Measurements from ENCODE around the gene CD274. TPM values are rescaled to one million over a fixed set of nuclear protein-coding genes. Genes with fewer than 3 reads are reported as not detected.

CD274 gene
- total RNA-seq, 1 experiment from 2014 or later = not detected

DNA sequence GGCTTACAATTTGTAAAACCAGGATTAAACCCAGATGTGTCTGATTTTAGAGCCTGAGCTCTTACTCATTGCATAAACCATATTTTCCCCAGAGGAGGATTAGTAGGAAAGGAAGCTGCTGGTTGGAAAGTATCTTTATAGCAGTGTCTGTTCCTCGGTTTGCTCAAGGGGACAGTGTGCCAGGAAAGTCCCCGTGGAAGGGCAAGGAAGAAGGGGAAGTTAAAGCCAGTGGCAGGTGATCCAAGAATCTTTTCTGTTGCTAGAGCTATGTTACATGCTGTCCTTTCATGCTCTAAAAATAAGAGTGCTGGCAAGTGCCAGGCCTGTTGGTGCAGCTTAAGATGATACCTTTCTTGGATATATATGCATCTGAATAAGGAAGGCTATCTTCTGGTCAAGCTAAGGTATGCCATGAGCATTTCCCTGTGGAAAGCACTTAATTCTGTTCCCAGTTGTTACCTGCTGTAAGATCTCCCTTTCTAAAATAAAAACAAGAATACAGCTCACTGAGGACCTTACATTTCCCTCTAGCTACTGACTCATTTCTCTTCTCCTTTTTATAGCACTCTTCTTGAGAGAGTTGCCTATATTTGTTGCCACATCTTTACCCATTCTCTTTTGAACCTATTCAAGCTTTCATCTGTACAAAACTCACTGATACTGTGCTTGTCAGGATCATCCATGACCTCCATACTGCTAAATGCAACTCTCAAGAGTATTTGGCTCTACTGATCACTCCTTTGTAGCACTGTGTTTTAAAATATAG is 68.0 kb downstream of the CD274 start:
- H3K14ac ChIP-seq (ENCODE audit: insufficient read depth, low read length) = no peak overlapping the region
- H2AK5ac ChIP-seq (ENCODE audit: insufficient read length, low read length) = no peak overlapping the region
- no peak overlapping the region for H3K56ac ChIP-seq (ENCODE audit: insufficient read length, low read depth, low read length)
- peaks cover 2% of the 10 kb centered on the region; the same call in 1 of the 2 replicates for H3K27me3 Mint-ChIP-seq (ENCODE audit: low read depth)
- no peak overlapping the region for H2BK12ac ChIP-seq (ENCODE audit: insufficient read length, low read depth, low read length)
- H3T11ph ChIP-seq (ENCODE audit: low read length) = no peak overlapping the region
- H4K5ac ChIP-seq (ENCODE audit: insufficient read length, low read depth, low read length) = no peak overlapping the region
- no peak overlapping the region for H2BK120ac ChIP-seq (ENCODE audit: low read depth, low read length, poor library complexity, severe bottlenecking)
- no peak overlapping the region for H2BK15ac ChIP-seq (ENCODE audit: low read depth, low read length)
- no peak overlapping the region for H3K27ac ChIP-seq (ENCODE audit: insufficient read length, low read depth, low read length)
- H3K4me1 ChIP-seq (ENCODE audit: insufficient read depth, low read length) = no peaks in the 10 kb centered on the region
- H3K27ac Mint-ChIP-seq = no peak overlapping the region
- no peaks in the 10 kb centered on the region for H3K23me2 ChIP-seq (ENCODE audit: insufficient read length, low read depth, low read length, poor library complexity, severe bottlenecking)
- H3K23ac ChIP-seq (ENCODE audit: insufficient read length, low read depth, low read length) = no peak overlapping the region
- H3K4me3 Mint-ChIP-seq = no peak overlapping the region
- no peaks in the 10 kb centered on the region for H3K27me3 ChIP-seq (ENCODE audit: insufficient read depth, low read length)
- peaks cover 22 to 24% of the 10 kb centered on the region in 2 experiments for H3K4me1 Mint-ChIP-seq
- H3K9ac ChIP-seq (ENCODE audit: extremely low read depth, insufficient read length, low read length) = no peak overlapping the region
- H3K4ac ChIP-seq (ENCODE audit: low read depth, low read length) = no peak overlapping the region
- no peak for DNase-seq
- no peak overlapping the region for H2BK5ac ChIP-seq (ENCODE audit: insufficient read length, low read length)
- no peak overlapping the region for H2AFZ ChIP-seq (ENCODE audit: low read length)
- no peaks in the 10 kb centered on the region for H3K79me2 ChIP-seq (ENCODE audit: insufficient read depth, low read length)
- H4K91ac ChIP-seq (ENCODE audit: insufficient read length, low read depth, low read length) = no peak overlapping the region
- TF ChIP-seq, protein P1, sequence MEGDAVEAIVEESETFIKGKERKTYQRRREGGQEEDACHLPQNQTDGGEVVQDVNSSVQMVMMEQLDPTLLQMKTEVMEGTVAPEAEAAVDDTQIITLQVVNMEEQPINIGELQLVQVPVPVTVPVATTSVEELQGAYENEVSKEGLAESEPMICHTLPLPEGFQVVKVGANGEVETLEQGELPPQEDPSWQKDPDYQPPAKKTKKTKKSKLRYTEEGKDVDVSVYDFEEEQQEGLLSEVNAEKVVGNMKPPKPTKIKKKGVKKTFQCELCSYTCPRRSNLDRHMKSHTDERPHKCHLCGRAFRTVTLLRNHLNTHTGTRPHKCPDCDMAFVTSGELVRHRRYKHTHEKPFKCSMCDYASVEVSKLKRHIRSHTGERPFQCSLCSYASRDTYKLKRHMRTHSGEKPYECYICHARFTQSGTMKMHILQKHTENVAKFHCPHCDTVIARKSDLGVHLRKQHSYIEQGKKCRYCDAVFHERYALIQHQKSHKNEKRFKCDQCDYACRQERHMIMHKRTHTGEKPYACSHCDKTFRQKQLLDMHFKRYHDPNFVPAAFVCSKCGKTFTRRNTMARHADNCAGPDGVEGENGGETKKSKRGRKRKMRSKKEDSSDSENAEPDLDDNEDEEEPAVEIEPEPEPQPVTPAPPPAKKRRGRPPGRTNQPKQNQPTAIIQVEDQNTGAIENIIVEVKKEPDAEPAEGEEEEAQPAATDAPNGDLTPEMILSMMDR (conservative IDR thresholded peaks at IDR 0.05) = no peak
- H3K79me1 ChIP-seq (ENCODE audit: insufficient read depth, low read depth, low read length, poor library complexity, severe bottlenecking) = no peaks in the 10 kb centered on the region
- H3K18ac ChIP-seq (ENCODE audit: insufficient read length, low read depth, low read length) = no peak overlapping the region
- no peaks in the 10 kb centered on the region for H3K9me3 ChIP-seq (ENCODE audit: control insufficient read depth, low read depth, low read length)
- no peak overlapping the region for H2BK20ac ChIP-seq (ENCODE audit: low read depth, low read length, poor library complexity, severe bottlenecking)
- no peak overlapping the region for H4K8ac ChIP-seq (replicated peaks; ENCODE audit: insufficient read length, low read depth, low read length)
- no peak overlapping the region for H3K4me2 ChIP-seq (ENCODE audit: insufficient read depth, insufficient read length, low read length)
- no CpG with 5 or more reads among the region's 2 CpGs for WGBS (ENCODE audit: extremely low coverage, insufficient read length, low lambda C conversion rate)
- H3K9me3 Mint-ChIP-seq = no peaks in the 10 kb centered on the region
- no peaks in the 10 kb centered on the region for H3K36me3 Mint-ChIP-seq (ENCODE audit: insufficient read depth in 1 of 3, low read depth in 3 of 3)
- no peaks in the 10 kb centered on the region for H4K20me1 ChIP-seq (ENCODE audit: control insufficient read depth, insufficient read depth, insufficient read length)

All from H9 (cell line).